ENCODE results near the gene RBM12. TPM values are rescaled to one million over a fixed set of nuclear protein-coding genes. Genes with fewer than 3 reads are reported as not detected.

The RBM12 gene
- total and polyA plus RNA-seq, 2 donors (not counting 3 experiments of a cell fraction or from before 2014, with no cell fraction given): 98.0 to 121 TPM

DNA sequence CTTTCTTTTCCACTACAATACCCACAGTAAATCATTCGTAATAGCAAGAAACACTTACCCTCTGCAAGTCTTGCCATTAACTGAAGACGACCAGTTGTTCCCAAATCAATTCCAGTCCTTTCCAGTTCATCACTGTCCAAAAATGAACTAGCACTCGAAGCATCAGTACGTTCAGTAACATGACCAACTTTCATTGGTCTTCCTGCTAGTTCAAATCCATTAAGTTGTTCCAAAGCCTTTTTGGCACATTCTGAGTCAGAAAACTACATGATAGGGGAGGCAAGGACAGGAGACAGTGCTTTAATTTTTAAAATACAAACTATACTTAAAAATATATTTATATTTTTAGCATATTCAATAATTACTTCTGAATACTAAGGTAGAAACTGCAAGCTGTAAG is 49.4 kb upstream of the RBM12 start:
- Histone ChIP-seq H3K79me2 (ENCODE audit: control insufficient read depth, insufficient read depth, low read length) (peaks cover 82% of the 10 kb centered on the region), H3K27me3 (ENCODE audit: control insufficient read depth in 2 of 2, insufficient read depth in 2 of 2, low read length in 2 of 2) (no peaks in the 10 kb centered on the region), H3K4me3 (replicated peaks in 1 of 3; ENCODE audit: insufficient read depth in 1 of 3, low read depth in 1 of 3, low read length in 3 of 3) (no peak overlapping the region), H4K20me1 (replicated peaks; ENCODE audit: control insufficient read depth, extremely low read depth, insufficient read depth, low read length) (peaks cover 14% of the 10 kb centered on the region), H3K4me1 (ENCODE audit: control insufficient read depth, extremely low read depth, insufficient read depth, low read length) (no peaks in the 10 kb centered on the region), H3K9me1 (replicated peaks; ENCODE audit: control insufficient read depth, extremely low read depth, insufficient read depth, low read length) (no peaks in the 10 kb centered on the region), H3K9ac (replicated peaks; ENCODE audit: extremely low read depth, insufficient read depth, low read length) (no peak overlapping the region), H3K27ac (ENCODE audit: insufficient read depth, low read depth, low read length) (no peak overlapping the region), H3K4me2 (ENCODE audit: insufficient read depth, low read length) (no peak overlapping the region), H3K36me3 (ENCODE audit: control insufficient read depth in 2 of 2, extremely low read depth in 1 of 2, insufficient read depth in 2 of 2, low read length in 2 of 2) (peaks cover 29 to 58% of the 10 kb centered on the region in 2 experiments), H3K9me3 (replicated peaks; ENCODE audit: control insufficient read depth, insufficient read depth, low read length) (no peaks in the 10 kb centered on the region), H2AFZ (ENCODE audit: low read depth, low read length) (no peak overlapping the region)
- dilution Hi-C loops (cut with MboI; ENCODE audit: extremely low pct_ligation_motif_present, low sequenced_read_pairs): no loop called here
- CTCF ChIA-PET: interaction anchor here (1.8 kb wide), 1 partner anchor 11 kb away, joined by 5 read pairs; no protein-coding TSS in a partner anchor
- intact Hi-C loops (cut with micrococcal nuclease): no loop called here
- BruUV-seq (replicated peaks): no TSS peak
- no peak for FAIRE-seq
- TF ChIP-seq GATA2 (IDR thresholded peaks at IDR 0.05; ENCODE audit: insufficient read depth, insufficient read length, low read depth, low read length): no peak
- TF ChIP-seq, protein P1, sequence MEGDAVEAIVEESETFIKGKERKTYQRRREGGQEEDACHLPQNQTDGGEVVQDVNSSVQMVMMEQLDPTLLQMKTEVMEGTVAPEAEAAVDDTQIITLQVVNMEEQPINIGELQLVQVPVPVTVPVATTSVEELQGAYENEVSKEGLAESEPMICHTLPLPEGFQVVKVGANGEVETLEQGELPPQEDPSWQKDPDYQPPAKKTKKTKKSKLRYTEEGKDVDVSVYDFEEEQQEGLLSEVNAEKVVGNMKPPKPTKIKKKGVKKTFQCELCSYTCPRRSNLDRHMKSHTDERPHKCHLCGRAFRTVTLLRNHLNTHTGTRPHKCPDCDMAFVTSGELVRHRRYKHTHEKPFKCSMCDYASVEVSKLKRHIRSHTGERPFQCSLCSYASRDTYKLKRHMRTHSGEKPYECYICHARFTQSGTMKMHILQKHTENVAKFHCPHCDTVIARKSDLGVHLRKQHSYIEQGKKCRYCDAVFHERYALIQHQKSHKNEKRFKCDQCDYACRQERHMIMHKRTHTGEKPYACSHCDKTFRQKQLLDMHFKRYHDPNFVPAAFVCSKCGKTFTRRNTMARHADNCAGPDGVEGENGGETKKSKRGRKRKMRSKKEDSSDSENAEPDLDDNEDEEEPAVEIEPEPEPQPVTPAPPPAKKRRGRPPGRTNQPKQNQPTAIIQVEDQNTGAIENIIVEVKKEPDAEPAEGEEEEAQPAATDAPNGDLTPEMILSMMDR (IDR thresholded peaks at IDR 0.05; ENCODE audit: extremely low read depth in 1 of 2, insufficient read depth in 1 of 2, low read depth in 1 of 2, low read length in 2 of 2): no peak
- TF ChIP-seq FOS (IDR thresholded peaks at IDR 0.05; ENCODE audit: borderline replicate concordance, insufficient read depth, low read length): no peak
- TF ChIP-seq POLR2A (IDR thresholded peaks at IDR 0.05; ENCODE audit: low read depth, low read length): no peak
- no peak for TF ChIP-seq EZH2 (IDR thresholded peaks at IDR 0.05; ENCODE audit: borderline replicate concordance, low read depth, low read length, severe bottlenecking)
- no peak for TF ChIP-seq JUN (IDR thresholded peaks at IDR 0.05; ENCODE audit: borderline replicate concordance, insufficient read depth, insufficient read length, low read depth)
- TF ChIP-seq, protein P2, sequence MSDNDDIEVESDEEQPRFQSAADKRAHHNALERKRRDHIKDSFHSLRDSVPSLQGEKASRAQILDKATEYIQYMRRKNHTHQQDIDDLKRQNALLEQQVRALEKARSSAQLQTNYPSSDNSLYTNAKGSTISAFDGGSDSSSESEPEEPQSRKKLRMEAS (IDR thresholded peaks at IDR 0.05; ENCODE audit: insufficient read depth, insufficient read length): no peak
- no peak for TF ChIP-seq MYC (IDR thresholded peaks at IDR 0.05; ENCODE audit: low read depth, low read length)
- TF ChIP-seq POLR2AphosphoS5 (IDR thresholded peaks at IDR 0.05; ENCODE audit: insufficient read depth, low read depth, low read length): no peak
- POLR2A ChIA-PET: no interaction called here
- no peak for DNase-seq (ENCODE audit: low read depth, low spot score)

All from endothelial cell of umbilical vein (primary cell).